ENCODE measurements around the gene CCL17.

Gene CCL17

GRCh38 chr16:57389087-57389468 is 15.5 kb upstream of the CCL17 start:
- H3K27ac ChIP-seq: no peak overlapping the region
- TF ChIP-seq CTCF (conservative IDR thresholded peaks at IDR 0.05; ENCODE audit: low read depth, low read length): no peak
- H3K4me3 ChIP-seq (IDR thresholded peaks at IDR 0.05; ENCODE audit: insufficient read depth, low read depth, low read length): no peak overlapping the region
- H3K9ac ChIP-seq: no peak overlapping the region
- no peaks in the 10 kb centered on the region for H3K79me2 ChIP-seq (ENCODE audit: insufficient read depth, low read depth)
- no peaks in the 10 kb centered on the region for H3K27me3 ChIP-seq (ENCODE audit: insufficient read depth, low read depth)
- H4K20me1 ChIP-seq (ENCODE audit: insufficient read depth): no peaks in the 10 kb centered on the region
- no peaks in the 10 kb centered on the region for H3K4me1 ChIP-seq (ENCODE audit: low read depth, poor library complexity, severe bottlenecking)
- H3K36me3 ChIP-seq (ENCODE audit: insufficient read depth): no peaks in the 10 kb centered on the region
- H3K4me2 ChIP-seq: no peak overlapping the region
- no peak overlapping the region for H2AFZ ChIP-seq (ENCODE audit: low read depth)

- Histone ChIP-seq H3K9ac (no peak overlapping the region), H4K20me1 (ENCODE audit: insufficient read depth) (no peaks in the 10 kb centered on the region), H2AFZ (ENCODE audit: low read depth) (no peak overlapping the region), H3K4me3 (IDR thresholded peaks at IDR 0.05; ENCODE audit: insufficient read depth, low read depth, low read length) (no peak overlapping the region), H3K27me3 (ENCODE audit: insufficient read depth, low read depth) (no peaks in the 10 kb centered on the region), H3K4me1 (ENCODE audit: low read depth, poor library complexity, severe bottlenecking) (no peaks in the 10 kb centered on the region), H3K4me2 (no peak overlapping the region), H3K27ac (no peak overlapping the region), H3K79me2 (ENCODE audit: insufficient read depth, low read depth) (no peaks in the 10 kb centered on the region), H3K36me3 (ENCODE audit: insufficient read depth) (no peaks in the 10 kb centered on the region)
- TF ChIP-seq CTCF (conservative IDR thresholded peaks at IDR 0.05; ENCODE audit: low read depth, low read length): no peak
These were observed 13.8 kb upstream of the CCL17 start for GRCh38 chr16:57390636-57391295.

GRCh38 chr16:57391300-57391699 is 13.3 kb upstream of the CCL17 start:
- no peak for TF ChIP-seq CTCF (conservative IDR thresholded peaks at IDR 0.05; ENCODE audit: low read depth, low read length)
- no peak overlapping the region for H3K4me2 ChIP-seq
- H3K4me3 ChIP-seq (IDR thresholded peaks at IDR 0.05; ENCODE audit: insufficient read depth, low read depth, low read length): no peak overlapping the region
- H2AFZ ChIP-seq (ENCODE audit: low read depth): no peak overlapping the region
- no peaks in the 10 kb centered on the region for H3K27me3 ChIP-seq (ENCODE audit: insufficient read depth, low read depth)
- no peak overlapping the region for H3K9ac ChIP-seq
- H4K20me1 ChIP-seq (ENCODE audit: insufficient read depth): no peaks in the 10 kb centered on the region
- no peaks in the 10 kb centered on the region for H3K79me2 ChIP-seq (ENCODE audit: insufficient read depth, low read depth)
- H3K4me1 ChIP-seq (ENCODE audit: low read depth, poor library complexity, severe bottlenecking): no peaks in the 10 kb centered on the region
- no peaks in the 10 kb centered on the region for H3K36me3 ChIP-seq (ENCODE audit: insufficient read depth)
- H3K27ac ChIP-seq: no peak overlapping the region

- H3K4me3 ChIP-seq (IDR thresholded peaks at IDR 0.05; ENCODE audit: insufficient read depth, low read depth, low read length): no peak overlapping the region
- no peaks in the 10 kb centered on the region for H3K27me3 ChIP-seq (ENCODE audit: insufficient read depth, low read depth)
- no peaks in the 10 kb centered on the region for H3K4me1 ChIP-seq (ENCODE audit: low read depth, poor library complexity, severe bottlenecking)
- H2AFZ ChIP-seq (ENCODE audit: low read depth): no peak overlapping the region
- H3K9ac ChIP-seq: no peak overlapping the region
- H3K79me2 ChIP-seq (ENCODE audit: insufficient read depth, low read depth): no peaks in the 10 kb centered on the region
- H3K4me2 ChIP-seq: no peak overlapping the region
- no peaks in the 10 kb centered on the region for H3K36me3 ChIP-seq (ENCODE audit: insufficient read depth)
- no peak overlapping the region for H3K27ac ChIP-seq
- H4K20me1 ChIP-seq (ENCODE audit: insufficient read depth): no peaks in the 10 kb centered on the region
- TF ChIP-seq CTCF (conservative IDR thresholded peaks at IDR 0.05; ENCODE audit: low read depth, low read length): no peak
These were observed 12.9 kb upstream of the CCL17 start for GRCh38 chr16:57391708-57392107.
